Gastrocnemius medialis (tissue), 4 donors: ENCODE data around the gene CAMTA1.

Experiments used
- CTCF ChIP-seq, 5 experiments: fragments of 450-650 bp in 3 of 5; fragments of 200-600 bp in 2 of 5; sonication (generic) in 2 of 5; IDR thresholded peaks in 4 of 5; conservative IDR thresholded peaks in 1 of 5; 1 replicate in 4 of 5; 2 replicates in 1 of 5; pipeline ENCODE4 v1.5.1; 2016 to 2019; ENCODE audit warnings: antibody characterized with exemption in 5 of 5, mild to moderate bottlenecking in 3 of 5, moderate library complexity in 3 of 5
- POLR2A ChIP-seq, 2 donors: fragments of 450-650 bp; IDR thresholded peaks; one replicate each; pipeline ENCODE4 v1.6.1; 2017; ENCODE audit warnings: antibody characterized with exemption in 2 of 2, mild to moderate bottlenecking in 2 of 2, moderate library complexity in 2 of 2

- TF ChIP-seq CTCF (IDR thresholded peaks at IDR 0.05 in 4 of 5, conservative IDR thresholded peaks at IDR 0.05 in 1 of 5) (no peak), POLR2A (IDR thresholded peaks at IDR 0.05) (no peak)
Measured at GRCh38 chr1:6842301-6842700, 57.0 kb downstream of the CAMTA1 start.
